GM21717 (cell line): ENCODE results near the gene GPR137B.

Experiments used
- ATAC-seq: cut with Tn5 transposase; IDR thresholded peaks from one replicate; pipeline ENCODE4 v1.9.1; 2021; ENCODE audit warnings: mild to moderate bottlenecking, moderate library complexity; ENCODE audit not compliant: unreplicated experiment

The GPR137B gene

GRCh38 chr1:236253918-236254637 is 111.7 kb downstream of the GPR137B start:
- no peak for ATAC-seq

GRCh38 chr1:236257216-236257615 is 114.9 kb downstream of the GPR137B start:
- ATAC-seq = no peak

- no peak for ATAC-seq
Measured at GRCh38 chr1:236258114-236258622, 115.8 kb downstream of the GPR137B start.
